Duodenal mucosa (tissue), 2 donors: ENCODE data around the gene ZNF490.
A peak's percentile ranks its signal among the peaks of the same experiment; 100 is the strongest.
"Not testable (repeated sequence)": the region's sequence is repeated elsewhere in the genome, so short reads cannot be mapped to it uniquely, and the experiment has no call there.

Experiments used
- H3K27ac ChIP-seq: one replicate; pipeline ENCODE4 v1.7.0; 2013; ENCODE audit warnings: low read depth, low read length
- H3K27me3 ChIP-seq, 2 donors: one replicate each; pipeline ENCODE4 v1.7.0; 2013; ENCODE audit warnings: low read length in 2 of 2, control low read depth in 1 of 2; ENCODE audit not compliant: insufficient read depth in 2 of 2, control insufficient read depth in 1 of 2
- H3K36me3 ChIP-seq, 2 donors: one replicate each; pipeline ENCODE4 v1.7.0; 2013; ENCODE audit warnings: low read length in 2 of 2, control low read depth in 1 of 2; ENCODE audit not compliant: insufficient read depth in 2 of 2, control insufficient read depth in 1 of 2
- H3K4me1 ChIP-seq, 2 donors: one replicate each; pipeline ENCODE4 v1.7.0; 2013; ENCODE audit warnings: low read length in 2 of 2, control low read depth in 1 of 2; ENCODE audit not compliant: insufficient read depth in 2 of 2, control insufficient read depth in 1 of 2
- H3K4me3 ChIP-seq, 2 donors: one replicate each; pipeline ENCODE4 v1.7.0; 2013; ENCODE audit warnings: low read length in 2 of 2, low read depth in 1 of 2
- H3K9ac ChIP-seq, 2 donors: one replicate each; pipeline ENCODE4 v1.7.0; 2013; ENCODE audit warnings: low read length in 2 of 2, low read depth in 1 of 2
- H3K9me3 ChIP-seq, 2 donors: one replicate each; pipeline ENCODE4 v1.7.0; 2013; ENCODE audit warnings: low read length in 2 of 2, control low read depth in 1 of 2; ENCODE audit not compliant: control insufficient read depth in 1 of 2

Gene ZNF490

GRCh38 chr19:12643716-12644115 lies 33.1 kb upstream of the ZNF490 start:
- not testable (repeated sequence) for H3K36me3 ChIP-seq, H3K4me3 ChIP-seq, H3K27me3 ChIP-seq, H3K4me1 ChIP-seq, H3K9ac ChIP-seq, H3K27ac ChIP-seq, H3K9me3 ChIP-seq

- no peak overlapping the region for H3K9ac ChIP-seq
- no peaks in the 10 kb centered on the region for H3K36me3 ChIP-seq
- H3K4me3 ChIP-seq, result no peak overlapping the region
- H3K27me3 ChIP-seq, result no peaks in the 10 kb centered on the region
- peaks cover 0 to 3% of the 10 kb centered on the region in 2 donors for H3K4me1 ChIP-seq
- no peak overlapping the region for H3K27ac ChIP-seq
- H3K9me3 ChIP-seq, result no peaks in the 10 kb centered on the region
Measured at GRCh38 chr19:12642506-12642905, 31.9 kb upstream of the ZNF490 start.

GRCh38 chr19:12641456-12641855 lies 30.8 kb upstream of the ZNF490 start:
- H3K9ac ChIP-seq, result no peak overlapping the region
- H3K36me3 ChIP-seq, result no peaks in the 10 kb centered on the region
- H3K9me3 ChIP-seq, result no peaks in the 10 kb centered on the region
- H3K4me3 ChIP-seq, result no peak overlapping the region
- no peak overlapping the region for H3K27ac ChIP-seq
- no peaks in the 10 kb centered on the region for H3K27me3 ChIP-seq
- H3K4me1 ChIP-seq, result peaks cover 0 to 3% of the 10 kb centered on the region in 2 donors

GRCh38 chr19:12639901-12640613 lies 29.4 kb upstream of the ZNF490 start:
- peak overlapping the region; percentile 48 to 64 for H3K4me3 ChIP-seq
- H3K9ac ChIP-seq, result peak overlapping the region; percentile 26 to 38
- H3K9me3 ChIP-seq, result no peaks in the 10 kb centered on the region
- no peaks in the 10 kb centered on the region for H3K36me3 ChIP-seq
- peaks cover 0 to 3% of the 10 kb centered on the region in 2 donors for H3K4me1 ChIP-seq
- no peaks in the 10 kb centered on the region for H3K27me3 ChIP-seq
- H3K27ac ChIP-seq, result no peak overlapping the region

GRCh38 chr19:12638611-12639182 lies 28.1 kb upstream of the ZNF490 start:
- Histone ChIP-seq H3K4me3 (no peak overlapping the region), H3K27me3 (no peaks in the 10 kb centered on the region), H3K4me1 (peaks cover 0 to 3% of the 10 kb centered on the region in 2 donors), H3K9ac (no peak overlapping the region), H3K36me3 (no peaks in the 10 kb centered on the region), H3K9me3 (no peaks in the 10 kb centered on the region), H3K27ac (no peak overlapping the region)

- H3K9me3 ChIP-seq, result no peaks in the 10 kb centered on the region
- H3K36me3 ChIP-seq, result no peaks in the 10 kb centered on the region
- no peaks in the 10 kb centered on the region for H3K27me3 ChIP-seq
- H3K27ac ChIP-seq, result no peak overlapping the region
- H3K4me3 ChIP-seq, result no peak overlapping the region
- no peak overlapping the region for H3K9ac ChIP-seq
- H3K4me1 ChIP-seq, result peaks cover 0 to 3% of the 10 kb centered on the region in 2 donors
Measured at GRCh38 chr19:12636631-12637030, 26.0 kb upstream of the ZNF490 start.

- Histone ChIP-seq H3K4me1 (no peaks in the 10 kb centered on the region), H3K36me3 (peaks cover 21 to 57% of the 10 kb centered on the region in 2 donors), H3K27me3 (no peaks in the 10 kb centered on the region), H3K27ac (no peak overlapping the region), H3K9me3 (peaks cover 22 to 26% of the 10 kb centered on the region in 2 donors), H3K9ac (no peak overlapping the region), H3K4me3 (no peak overlapping the region)
Measured at GRCh38 chr19:12629215-12629614, 18.6 kb upstream of the ZNF490 start.

- no peak overlapping the region for H3K4me3 ChIP-seq
- no peaks in the 10 kb centered on the region for H3K4me1 ChIP-seq
- peaks cover 21 to 65% of the 10 kb centered on the region in 2 donors for H3K36me3 ChIP-seq
- H3K9ac ChIP-seq, result no peak overlapping the region
- H3K27me3 ChIP-seq, result no peaks in the 10 kb centered on the region
- H3K9me3 ChIP-seq, result peaks cover 22 to 27% of the 10 kb centered on the region in 2 donors
- no peak overlapping the region for H3K27ac ChIP-seq
Measured at GRCh38 chr19:12628040-12629022, 17.7 kb upstream of the ZNF490 start.

GRCh38 chr19:12626958-12627357 lies 16.3 kb upstream of the ZNF490 start:
- Histone ChIP-seq H3K4me1 (no peaks in the 10 kb centered on the region), H3K27ac (no peak overlapping the region), H3K27me3 (no peaks in the 10 kb centered on the region), H3K9ac (no peak overlapping the region), H3K4me3 (no peak overlapping the region), H3K36me3 (peaks cover 21 to 66% of the 10 kb centered on the region in 2 donors), H3K9me3 (peaks cover 22 to 31% of the 10 kb centered on the region in 2 donors)
